ENCODE results near the gene KLHL29.

Gene KLHL29

GRCh38 chr2:23692851-23693605 lies 308.0 kb downstream of the KLHL29 start:
- no peak overlapping the region for H3K27ac Mint-ChIP-seq
- H3K27me3 Mint-ChIP-seq (ENCODE audit: low read depth), result no peaks in the 10 kb centered on the region
- no peaks in the 10 kb centered on the region for H3K4me1 Mint-ChIP-seq (ENCODE audit: low read depth)
- H3K4me3 Mint-ChIP-seq, result no peak overlapping the region
- H3K36me3 Mint-ChIP-seq (ENCODE audit: low read depth), result no peaks in the 10 kb centered on the region
- no peaks in the 10 kb centered on the region for H3K9me3 Mint-ChIP-seq

GRCh38 chr2:23693606-23693951 lies 308.6 kb downstream of the KLHL29 start:
- Mint-ChIP-seq H3K27ac (no peak overlapping the region), H3K4me3 (no peak overlapping the region), H3K36me3 (ENCODE audit: low read depth) (no peaks in the 10 kb centered on the region), H3K9me3 (no peaks in the 10 kb centered on the region), H3K27me3 (ENCODE audit: low read depth) (no peaks in the 10 kb centered on the region), H3K4me1 (ENCODE audit: low read depth) (no peaks in the 10 kb centered on the region)

- no peaks in the 10 kb centered on the region for H3K4me1 Mint-ChIP-seq (ENCODE audit: low read depth)
- no peak overlapping the region for H3K27ac Mint-ChIP-seq
- no peaks in the 10 kb centered on the region for H3K9me3 Mint-ChIP-seq
- no peaks in the 10 kb centered on the region for H3K27me3 Mint-ChIP-seq (ENCODE audit: low read depth)
- H3K36me3 Mint-ChIP-seq (ENCODE audit: low read depth), result no peaks in the 10 kb centered on the region
- no peak overlapping the region for H3K4me3 Mint-ChIP-seq
Measured at GRCh38 chr2:23694058-23695045, 309.4 kb downstream of the KLHL29 start.

- no peak overlapping the region for H3K4me3 Mint-ChIP-seq
- H3K27me3 Mint-ChIP-seq (ENCODE audit: low read depth), result no peaks in the 10 kb centered on the region
- no peaks in the 10 kb centered on the region for H3K9me3 Mint-ChIP-seq
- H3K36me3 Mint-ChIP-seq (ENCODE audit: low read depth), result no peaks in the 10 kb centered on the region
- no peaks in the 10 kb centered on the region for H3K4me1 Mint-ChIP-seq (ENCODE audit: low read depth)
- H3K27ac Mint-ChIP-seq, result no peak overlapping the region
Measured at GRCh38 chr2:23695214-23695889, 310.4 kb downstream of the KLHL29 start.

- Mint-ChIP-seq H3K27me3 (ENCODE audit: low read depth) (no peaks in the 10 kb centered on the region), H3K9me3 (no peaks in the 10 kb centered on the region), H3K27ac (no peak overlapping the region), H3K36me3 (ENCODE audit: low read depth) (peaks cover 4% of the 10 kb centered on the region), H3K4me1 (ENCODE audit: low read depth) (no peaks in the 10 kb centered on the region), H3K4me3 (no peak overlapping the region)
Measured at GRCh38 chr2:23695890-23696751, 311.1 kb downstream of the KLHL29 start.

GRCh38 chr2:23696752-23697045 lies 311.7 kb downstream of the KLHL29 start:
- no peaks in the 10 kb centered on the region for H3K9me3 Mint-ChIP-seq

GRCh38 chr2:23697256-23698075 lies 312.5 kb downstream of the KLHL29 start:
- Mint-ChIP-seq H3K9me3 (no peaks in the 10 kb centered on the region), H3K27me3 (ENCODE audit: low read depth) (no peaks in the 10 kb centered on the region), H3K36me3 (ENCODE audit: low read depth) (peaks cover 4% of the 10 kb centered on the region), H3K4me1 (ENCODE audit: low read depth) (no peaks in the 10 kb centered on the region), H3K27ac (no peak overlapping the region), H3K4me3 (no peak overlapping the region)

More at GRCh38 chr2:23696752-23697045, 311.7 kb downstream of the KLHL29 start:
- Mint-ChIP-seq H3K4me1 (ENCODE audit: low read depth) (no peaks in the 10 kb centered on the region), H3K36me3 (ENCODE audit: low read depth) (peaks cover 4% of the 10 kb centered on the region), H3K27me3 (ENCODE audit: low read depth) (no peaks in the 10 kb centered on the region), H3K27ac (no peak overlapping the region), H3K4me3 (no peak overlapping the region)

GRCh38 chr2:23698116-23698693 lies 313.2 kb downstream of the KLHL29 start:
- no peak overlapping the region for H3K4me3 Mint-ChIP-seq
- no peaks in the 10 kb centered on the region for H3K4me1 Mint-ChIP-seq (ENCODE audit: low read depth)
- H3K9me3 Mint-ChIP-seq, result no peaks in the 10 kb centered on the region
- no peak overlapping the region for H3K27ac Mint-ChIP-seq
- peaks cover 4% of the 10 kb centered on the region for H3K36me3 Mint-ChIP-seq (ENCODE audit: low read depth)
- no peaks in the 10 kb centered on the region for H3K27me3 Mint-ChIP-seq (ENCODE audit: low read depth)

- Mint-ChIP-seq H3K36me3 (ENCODE audit: low read depth) (peaks cover 4% of the 10 kb centered on the region), H3K4me3 (no peak overlapping the region), H3K27me3 (ENCODE audit: low read depth) (no peaks in the 10 kb centered on the region), H3K27ac (no peak overlapping the region), H3K4me1 (ENCODE audit: low read depth) (no peaks in the 10 kb centered on the region), H3K9me3 (no peaks in the 10 kb centered on the region)
Measured at GRCh38 chr2:23698721-23699579, 314.0 kb downstream of the KLHL29 start.

- no peaks in the 10 kb centered on the region for H3K9me3 Mint-ChIP-seq
- H3K27me3 Mint-ChIP-seq (ENCODE audit: low read depth), result no peaks in the 10 kb centered on the region
- H3K27ac Mint-ChIP-seq, result no peak overlapping the region
- no peak overlapping the region for H3K4me3 Mint-ChIP-seq
- peaks cover 4% of the 10 kb centered on the region for H3K36me3 Mint-ChIP-seq (ENCODE audit: low read depth)
- no peaks in the 10 kb centered on the region for H3K4me1 Mint-ChIP-seq (ENCODE audit: low read depth)
Measured at GRCh38 chr2:23699580-23699925, 314.6 kb downstream of the KLHL29 start.

- Mint-ChIP-seq H3K27ac (no peak overlapping the region), H3K9me3 (no peaks in the 10 kb centered on the region), H3K27me3 (ENCODE audit: low read depth) (no peaks in the 10 kb centered on the region), H3K4me3 (no peak overlapping the region), H3K4me1 (ENCODE audit: low read depth) (no peaks in the 10 kb centered on the region), H3K36me3 (ENCODE audit: low read depth) (peaks cover 4% of the 10 kb centered on the region)
Measured at GRCh38 chr2:23700627-23701026, 315.6 kb downstream of the KLHL29 start.

GRCh38 chr2:23703037-23703582 lies 318.1 kb downstream of the KLHL29 start:
- H3K4me1 Mint-ChIP-seq (ENCODE audit: low read depth), result no peaks in the 10 kb centered on the region
- no peak overlapping the region for H3K4me3 Mint-ChIP-seq
- H3K9me3 Mint-ChIP-seq, result no peaks in the 10 kb centered on the region
- H3K36me3 Mint-ChIP-seq (ENCODE audit: low read depth), result peaks cover 4% of the 10 kb centered on the region
- no peak overlapping the region for H3K27ac Mint-ChIP-seq
- H3K27me3 Mint-ChIP-seq (ENCODE audit: low read depth), result no peaks in the 10 kb centered on the region
